Measurements from ENCODE around the gene DENND5A. TPM values are rescaled to one million over a fixed set of nuclear protein-coding genes. Genes with fewer than 3 reads are reported as not detected.

DENND5A gene
- total and polyA plus RNA-seq, 2 of the 8 experiments (the other 6 are each of a cell fraction or from before 2014, with no cell fraction given) = 65.7 to 139 TPM

DNA sequence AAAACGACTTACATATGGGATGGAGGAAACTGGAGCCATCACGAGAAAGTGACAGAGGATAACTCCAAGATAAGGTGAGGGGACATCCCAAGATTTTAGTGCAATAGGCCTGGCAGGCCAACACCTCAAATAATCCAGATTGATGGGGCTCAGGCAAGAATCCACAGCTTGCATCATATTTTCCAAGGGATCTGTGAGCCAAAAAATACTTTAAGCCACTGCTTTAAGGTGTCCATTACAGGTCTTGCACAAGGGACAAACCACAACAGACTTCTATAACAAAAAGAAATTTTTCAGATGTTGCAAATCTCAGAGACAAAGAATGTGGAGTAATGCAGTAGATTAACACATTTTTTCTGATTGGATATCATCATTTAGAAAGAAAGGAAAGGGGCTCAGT is 45.6 kb downstream of the DENND5A start (continued):
- TF ChIP-seq, protein P1, sequence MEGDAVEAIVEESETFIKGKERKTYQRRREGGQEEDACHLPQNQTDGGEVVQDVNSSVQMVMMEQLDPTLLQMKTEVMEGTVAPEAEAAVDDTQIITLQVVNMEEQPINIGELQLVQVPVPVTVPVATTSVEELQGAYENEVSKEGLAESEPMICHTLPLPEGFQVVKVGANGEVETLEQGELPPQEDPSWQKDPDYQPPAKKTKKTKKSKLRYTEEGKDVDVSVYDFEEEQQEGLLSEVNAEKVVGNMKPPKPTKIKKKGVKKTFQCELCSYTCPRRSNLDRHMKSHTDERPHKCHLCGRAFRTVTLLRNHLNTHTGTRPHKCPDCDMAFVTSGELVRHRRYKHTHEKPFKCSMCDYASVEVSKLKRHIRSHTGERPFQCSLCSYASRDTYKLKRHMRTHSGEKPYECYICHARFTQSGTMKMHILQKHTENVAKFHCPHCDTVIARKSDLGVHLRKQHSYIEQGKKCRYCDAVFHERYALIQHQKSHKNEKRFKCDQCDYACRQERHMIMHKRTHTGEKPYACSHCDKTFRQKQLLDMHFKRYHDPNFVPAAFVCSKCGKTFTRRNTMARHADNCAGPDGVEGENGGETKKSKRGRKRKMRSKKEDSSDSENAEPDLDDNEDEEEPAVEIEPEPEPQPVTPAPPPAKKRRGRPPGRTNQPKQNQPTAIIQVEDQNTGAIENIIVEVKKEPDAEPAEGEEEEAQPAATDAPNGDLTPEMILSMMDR (IDR thresholded peaks at IDR 0.05; ENCODE audit: control extremely low read depth in 1 of 3, insufficient read depth in 1 of 3, low read depth in 1 of 3, low read length in 3 of 3) = no peak
- TF ChIP-seq, protein P2, sequence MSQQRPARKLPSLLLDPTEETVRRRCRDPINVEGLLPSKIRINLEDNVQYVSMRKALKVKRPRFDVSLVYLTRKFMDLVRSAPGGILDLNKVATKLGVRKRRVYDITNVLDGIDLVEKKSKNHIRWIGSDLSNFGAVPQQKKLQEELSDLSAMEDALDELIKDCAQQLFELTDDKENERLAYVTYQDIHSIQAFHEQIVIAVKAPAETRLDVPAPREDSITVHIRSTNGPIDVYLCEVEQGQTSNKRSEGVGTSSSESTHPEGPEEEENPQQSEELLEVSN (IDR thresholded peaks at IDR 0.05) = no peak
- TF ChIP-seq KDM1A (IDR thresholded peaks at IDR 0.05; ENCODE audit: borderline replicate concordance, low read length) = no peak
- TF ChIP-seq KDM4A (IDR thresholded peaks at IDR 0.05; ENCODE audit: low read depth, low read length, severe bottlenecking) = no peak
- TF ChIP-seq SIN3A (conservative IDR thresholded peaks at IDR 0.05 in 1 of 2, IDR thresholded peaks at IDR 0.05 in 1 of 2; ENCODE audit: low read depth in 1 of 2, low read length in 2 of 2) = no peak
- TF ChIP-seq CBX8 (IDR thresholded peaks at IDR 0.05; ENCODE audit: borderline replicate concordance, low read depth, low read length) = no peak
- no peak for TF ChIP-seq BCL11A (IDR thresholded peaks at IDR 0.05; ENCODE audit: low read depth in 2 of 2, low read length in 2 of 2)

Measured in H1 (cell line).